NCI-H446 treated with DMSO at 0.1 percent for 48 hours (cell line): ENCODE results near the gene NPC1.
"Not testable (repeated sequence)": the region's sequence is repeated elsewhere in the genome, so short reads cannot be mapped to it uniquely, and the experiment has no call there.

Source experiments
- DNase-seq: peaks from one replicate; lab custom pipeline; 2025; lab: John Stamatoyannopoulos, UW

The NPC1 gene

DNA sequence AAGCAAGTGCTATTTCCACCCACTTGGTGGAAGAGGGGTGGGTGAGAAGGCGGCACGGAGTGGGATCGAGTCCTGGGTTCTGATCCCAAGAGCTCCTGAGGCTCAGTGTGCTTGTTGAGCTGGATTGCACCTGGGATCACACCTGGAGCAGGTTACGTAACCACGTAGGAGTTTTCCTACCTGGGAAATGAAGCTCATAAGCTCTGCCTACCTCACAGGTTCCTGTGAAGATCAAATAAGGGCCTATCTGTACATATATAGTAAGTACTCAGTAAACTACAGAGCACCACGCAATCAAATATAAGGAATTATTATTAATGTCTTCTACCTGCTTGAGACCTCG lies 11.0 kb downstream of the NPC1 start:
- DNase-seq, result no peak

DNA sequence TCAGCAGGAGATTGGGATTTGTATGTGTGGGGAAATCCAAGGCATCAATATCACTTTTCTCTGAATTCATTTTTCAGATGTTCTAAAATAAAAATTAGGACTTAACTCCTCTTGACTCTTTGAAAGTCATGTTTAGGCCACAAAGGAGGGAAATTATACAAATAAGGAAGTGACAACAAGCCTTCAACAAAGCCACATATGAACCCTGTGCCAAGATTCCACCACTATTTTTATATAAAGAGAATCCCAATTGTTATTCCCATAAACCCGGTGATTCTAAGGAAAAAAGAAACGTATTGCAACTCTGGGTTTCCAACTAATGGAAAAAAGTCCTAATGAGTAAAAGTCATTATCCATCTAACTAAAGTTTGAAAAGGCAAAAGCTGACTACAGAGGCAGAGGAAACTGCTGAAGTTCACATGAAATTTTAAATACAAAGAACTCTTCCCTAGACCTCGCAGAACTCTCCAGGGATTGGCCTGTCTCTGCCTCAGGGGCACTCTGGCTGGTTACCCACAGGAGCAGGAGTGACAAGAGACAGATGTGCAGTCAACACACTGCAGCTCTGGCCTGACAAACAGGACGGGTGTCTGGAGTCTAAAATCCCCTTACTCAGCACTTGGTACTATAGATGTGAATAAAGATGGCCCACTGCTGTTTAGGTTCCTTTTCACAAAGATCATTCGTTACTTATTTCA lies 11.5 kb downstream of the NPC1 start:
- no peak for DNase-seq

DNA sequence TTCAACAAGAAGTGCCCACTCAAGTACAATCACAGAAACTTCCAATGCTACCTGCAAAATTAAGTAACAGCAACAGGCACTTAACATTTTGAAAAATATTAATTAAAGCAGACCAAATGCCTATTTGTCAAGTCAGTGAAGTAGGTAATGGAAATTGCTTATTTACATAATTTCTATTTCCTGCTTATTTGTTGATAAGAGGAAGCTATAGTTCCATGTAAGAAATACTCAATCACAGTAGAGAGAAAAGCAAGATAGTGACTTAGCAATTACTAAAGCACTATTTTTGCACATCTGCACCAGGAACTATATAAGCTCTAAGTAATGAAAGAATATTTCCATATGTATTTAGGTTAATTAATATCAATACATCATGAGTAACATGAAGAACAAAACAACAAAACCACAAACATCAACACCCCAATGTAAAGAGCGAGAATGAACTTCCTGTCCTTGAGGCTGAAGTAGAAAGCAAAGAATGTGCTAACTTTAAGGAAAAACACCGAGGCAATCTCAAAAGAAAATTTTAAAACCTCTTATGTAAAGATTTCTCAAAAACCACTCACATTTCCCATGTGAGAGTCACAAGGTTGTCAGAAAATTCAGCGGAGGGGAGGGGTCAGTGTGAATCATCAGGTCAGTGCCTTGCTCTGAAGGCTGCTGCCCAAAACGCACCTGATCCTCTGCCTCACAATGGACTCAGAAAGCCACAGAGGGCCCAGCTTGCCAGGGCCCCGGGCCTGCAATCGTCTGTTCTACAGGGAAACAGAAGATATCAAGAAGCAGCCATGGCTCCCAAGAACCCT lies 12.5 kb downstream of the NPC1 start:
- no peak for DNase-seq

DNA sequence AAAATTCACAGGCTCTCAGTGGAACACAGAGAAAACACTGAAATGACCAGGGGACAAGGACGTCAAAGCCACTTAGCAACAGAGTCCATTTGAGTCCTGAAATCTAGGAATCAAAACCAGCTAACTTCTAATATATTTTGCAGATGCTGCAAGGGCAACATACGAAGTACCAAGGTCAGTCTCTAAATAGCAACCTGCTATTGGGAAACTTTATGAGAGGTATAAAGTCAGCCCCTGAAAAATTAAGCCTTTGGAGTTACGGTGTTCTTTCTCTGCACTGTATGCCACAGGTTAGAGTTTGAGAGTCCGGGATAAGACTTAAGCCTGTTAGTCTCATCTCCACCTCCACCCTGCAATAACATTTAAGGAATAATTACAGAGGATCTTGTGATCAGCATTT lies 13.3 kb downstream of the NPC1 start:
- no peak for DNase-seq

DNA sequence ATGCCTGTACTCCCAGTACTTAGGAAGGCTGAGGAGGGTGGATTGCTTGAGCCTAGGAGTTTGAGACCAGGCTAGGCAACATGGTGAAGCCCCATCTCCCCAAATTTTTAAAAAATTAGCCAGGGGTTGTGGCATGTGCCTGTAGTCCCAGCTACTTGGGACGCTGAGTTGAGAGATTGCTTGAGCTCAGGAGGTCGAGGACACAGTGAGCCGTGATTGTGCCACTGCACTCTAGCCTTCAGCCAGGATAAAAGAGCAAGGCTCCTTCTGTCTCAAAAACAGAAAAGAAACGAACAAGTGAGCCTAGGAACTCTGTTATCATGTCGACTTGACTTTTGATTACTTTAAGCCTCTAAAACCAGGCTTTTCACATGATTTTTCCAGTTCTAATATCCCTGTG lies 13.7 kb downstream of the NPC1 start:
- no peak for DNase-seq

DNA sequence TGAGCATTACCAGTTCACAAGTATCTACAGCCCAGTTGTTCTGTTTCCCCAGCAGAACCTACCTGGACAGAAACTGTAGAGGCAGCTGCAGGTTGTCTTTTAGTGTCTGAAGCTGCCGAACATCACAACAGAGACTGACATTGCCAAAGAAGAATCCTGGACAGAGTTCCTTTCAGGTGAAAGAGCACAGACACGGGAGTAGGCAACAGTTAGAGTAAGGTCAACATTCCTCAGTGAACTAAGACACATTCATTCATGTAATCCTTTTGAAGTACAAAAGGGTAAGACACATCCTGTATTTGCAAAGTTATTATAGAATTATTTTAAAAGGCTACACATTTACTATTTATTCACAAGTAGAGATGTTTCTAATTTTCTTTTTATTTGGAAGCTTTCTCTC lies 14.3 kb downstream of the NPC1 start:
- DNase-seq, result no peak

DNA sequence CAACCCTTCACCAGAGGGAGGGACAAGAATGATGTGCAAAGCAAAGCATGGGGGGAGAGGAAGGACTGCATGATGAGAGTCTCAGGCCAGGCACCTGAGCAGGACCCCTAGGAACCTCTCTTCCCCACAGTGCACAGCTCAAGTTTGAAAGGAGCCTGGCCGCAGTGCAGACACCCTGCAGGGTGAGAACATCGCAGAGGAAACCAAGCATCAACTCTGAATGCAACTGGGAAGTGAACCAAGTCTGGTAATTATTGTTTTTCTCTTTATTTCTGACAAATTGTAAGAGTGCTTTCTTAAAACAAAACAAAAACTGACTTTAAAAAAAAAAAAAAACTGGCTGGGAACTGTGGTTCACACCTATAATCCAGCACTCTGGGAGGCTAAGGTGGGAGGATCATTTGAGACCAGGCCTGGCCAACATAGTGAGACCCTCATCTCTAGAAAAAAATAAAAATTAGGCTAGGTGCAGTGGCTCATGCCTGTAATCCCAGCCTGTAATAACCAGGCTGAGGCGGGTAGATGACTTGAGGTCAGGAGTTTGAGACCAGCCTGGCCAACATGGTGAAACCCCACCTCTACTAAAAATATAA lies 15.3 kb downstream of the NPC1 start:
- no peak for DNase-seq

DNA sequence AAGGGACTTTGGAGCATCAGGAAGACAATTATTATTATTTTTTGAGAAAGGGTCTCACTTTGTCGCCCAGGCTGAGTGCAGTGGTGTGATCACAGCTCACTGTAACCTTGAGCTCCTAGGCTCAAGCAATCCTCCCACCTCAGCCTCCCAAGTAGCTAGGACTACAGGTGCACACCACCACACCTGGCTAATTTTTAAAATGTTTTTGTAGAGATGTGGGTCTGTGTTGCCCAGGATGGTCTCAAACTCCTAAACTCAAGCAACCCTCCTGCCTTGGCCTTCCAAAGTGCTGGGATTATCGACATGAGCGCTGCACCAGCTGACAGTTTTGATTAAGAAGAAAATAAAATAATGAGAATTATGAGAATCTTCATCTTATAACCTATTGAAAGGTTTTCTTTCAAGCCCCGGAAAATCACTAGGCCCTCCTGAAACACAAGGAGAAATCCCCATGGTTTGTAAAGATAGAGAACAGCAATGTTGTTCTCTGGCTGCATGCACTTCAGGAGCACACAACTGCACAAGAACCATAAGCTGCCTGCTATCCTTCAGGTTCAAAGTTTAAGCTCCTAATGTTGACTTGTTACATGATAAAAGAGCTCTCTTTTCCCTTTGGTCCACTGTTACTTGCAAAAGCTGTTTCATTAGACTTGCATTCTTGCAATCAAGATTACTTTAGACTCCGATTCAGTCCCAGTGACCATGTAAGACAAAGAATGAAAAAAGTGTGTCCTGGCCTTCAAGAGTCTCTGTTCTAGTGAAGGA lies 16.8 kb downstream of the NPC1 start:
- DNase-seq, result no peak

DNA sequence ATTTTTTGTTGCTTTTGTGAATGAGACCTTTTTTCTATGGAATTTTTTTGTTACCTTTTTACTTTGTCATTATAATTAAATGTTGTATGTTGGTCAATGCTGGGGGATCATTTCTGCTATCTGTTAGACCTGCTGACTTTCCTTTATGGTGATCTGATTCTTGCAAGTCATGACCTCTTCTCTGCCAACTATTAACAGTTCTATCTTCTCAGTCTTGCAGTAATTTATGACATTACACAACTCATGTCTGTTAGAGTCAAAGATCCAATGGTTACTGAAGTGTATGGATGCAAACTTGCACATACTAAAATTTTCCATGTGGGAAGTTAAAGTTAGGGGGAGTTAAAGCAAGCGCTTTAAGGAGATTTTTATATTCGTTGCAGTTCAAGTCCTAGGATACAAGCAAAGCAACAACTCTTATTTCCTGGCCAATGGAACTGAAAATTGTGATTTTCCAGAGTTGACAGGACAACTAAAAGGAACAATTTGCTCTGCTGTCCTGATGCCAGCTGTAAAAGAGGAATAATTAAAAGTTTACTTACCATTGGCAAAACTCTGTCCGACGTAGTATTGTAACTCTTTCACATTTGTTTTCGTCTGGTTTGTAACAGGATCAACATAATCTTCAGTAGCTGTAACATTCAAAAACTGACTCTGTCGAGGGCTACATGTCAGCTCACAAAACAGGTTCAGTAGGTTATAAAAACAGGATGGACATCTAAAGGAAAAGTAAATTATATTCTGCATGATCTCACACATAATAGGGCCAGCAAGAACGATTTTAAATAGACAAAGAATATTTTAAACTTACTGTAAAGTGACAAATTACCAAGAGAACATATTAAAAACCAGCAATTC lies 17.8 kb downstream of the NPC1 start:
- DNase-seq, result no peak

DNA sequence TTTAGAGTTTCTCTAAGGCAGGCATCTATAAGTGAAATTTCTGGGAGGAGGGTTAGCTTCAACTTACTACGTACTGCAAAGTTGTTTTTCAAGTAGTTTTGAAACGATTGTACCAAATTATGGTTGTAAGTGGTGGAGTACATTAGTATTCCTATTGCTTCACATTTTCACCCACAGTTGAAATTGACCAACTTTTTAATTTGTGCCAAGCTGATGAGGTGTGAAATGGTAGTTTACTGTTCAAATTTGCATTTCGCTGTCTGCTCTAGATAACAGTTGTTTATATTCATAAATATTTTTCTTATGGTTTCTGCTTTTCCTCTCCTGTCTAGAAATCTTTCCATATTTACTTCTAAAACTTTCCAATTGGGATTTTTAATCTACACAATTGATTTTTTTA lies 18.6 kb downstream of the NPC1 start:
- DNase-seq, result no peak

DNA sequence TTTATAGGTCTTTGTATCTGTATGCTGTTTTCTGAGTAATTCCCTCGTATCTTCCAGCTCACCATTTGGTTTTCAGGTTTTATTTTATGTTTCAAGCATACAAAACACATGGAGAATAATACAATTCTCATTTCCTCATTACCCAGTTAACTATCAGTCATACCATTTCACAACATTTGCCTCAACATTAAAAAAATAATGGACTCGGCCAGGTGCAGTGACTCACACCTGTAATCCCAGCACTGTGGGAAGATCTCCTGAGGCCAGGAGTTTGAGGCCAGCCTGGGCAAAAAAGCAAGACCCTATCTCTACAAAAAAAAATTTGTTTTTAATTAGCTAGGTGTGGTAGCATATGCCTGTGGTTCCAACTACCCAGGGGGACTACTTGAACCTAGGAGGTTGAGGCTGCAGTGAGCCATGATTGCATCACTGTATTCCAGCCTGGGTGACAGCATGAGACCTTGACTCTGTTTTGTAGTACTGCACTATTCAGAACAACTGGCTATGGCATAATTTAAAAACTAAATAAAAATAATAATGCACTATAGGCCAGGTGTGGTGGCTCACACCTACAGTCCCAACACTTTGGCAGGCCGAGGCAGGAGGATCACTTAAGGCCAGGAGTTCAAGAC lies 20.3 kb downstream of the NPC1 start:
- DNase-seq, result no peak

DNA sequence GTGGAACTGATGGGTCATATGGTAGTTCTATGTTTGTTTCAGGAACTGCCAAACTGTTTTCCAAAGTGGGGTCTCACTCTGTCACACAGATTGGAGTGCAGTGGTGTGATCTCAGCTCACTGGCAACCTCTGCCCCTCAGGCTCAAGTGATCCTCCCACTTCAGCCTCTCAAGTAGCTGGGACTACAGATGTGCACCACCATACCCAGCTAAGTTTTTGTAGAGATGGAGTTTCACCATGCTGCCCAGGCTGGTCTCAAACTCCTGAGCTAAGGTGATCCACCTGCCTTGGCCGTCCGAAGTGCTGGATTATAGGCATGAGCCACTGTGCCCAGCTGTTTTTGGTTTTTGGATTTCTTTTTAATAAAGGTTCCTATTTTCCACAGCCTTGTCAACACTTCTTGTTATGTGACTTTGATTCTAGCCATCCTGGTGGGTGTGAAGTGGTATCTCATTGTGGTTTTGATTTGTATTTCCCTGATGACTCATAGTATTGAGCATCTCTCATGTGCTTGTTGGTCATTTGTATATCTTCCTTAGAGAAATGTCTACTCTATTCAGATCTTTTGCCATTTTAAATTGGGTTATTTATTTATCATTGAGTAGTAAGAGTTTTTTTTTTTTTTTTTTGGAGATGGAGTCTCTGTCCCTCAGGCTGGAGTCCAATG lies 22.8 kb downstream of the NPC1 start:
- no peak for DNase-seq

DNA sequence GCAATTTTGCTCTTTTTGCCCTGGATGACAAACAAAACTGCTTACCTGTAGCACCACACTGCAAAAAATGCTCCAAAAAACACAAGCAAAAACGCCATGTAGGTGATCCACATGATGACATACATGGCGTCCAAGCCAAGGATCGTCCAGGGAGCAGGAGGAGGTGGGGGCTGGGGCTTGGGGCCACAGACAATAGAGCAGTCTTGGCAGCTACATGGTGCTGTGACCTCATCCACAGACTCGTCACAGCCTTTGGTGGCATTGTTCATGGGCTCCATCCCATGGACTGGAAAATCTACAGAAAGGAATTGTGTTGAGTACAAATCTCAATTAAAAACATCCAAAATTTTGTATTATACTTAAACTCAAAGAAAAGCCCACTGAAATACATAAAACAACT lies 26.1 kb downstream of the NPC1 start:
- DNase-seq, result no peak

DNA sequence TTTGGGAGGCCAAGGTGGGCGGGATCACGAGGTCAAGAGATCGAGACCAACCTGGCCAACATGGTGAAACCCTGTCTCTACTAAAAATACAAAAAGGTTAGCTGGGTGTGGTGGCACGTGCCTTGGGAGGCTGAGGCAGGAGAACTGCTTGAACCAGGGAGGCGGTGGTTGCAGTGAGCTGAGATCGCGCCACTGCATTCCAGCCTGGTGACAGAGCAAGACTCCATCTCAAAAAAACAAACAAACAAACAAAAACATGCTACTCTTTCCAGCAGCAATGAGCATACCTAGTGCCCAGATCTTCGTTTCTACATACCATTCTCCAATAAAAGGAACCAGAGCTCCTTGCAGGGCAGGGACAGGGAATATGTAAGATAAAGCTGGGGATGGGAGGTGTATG lies 28.8 kb downstream of the NPC1 start:
- DNase-seq, result not testable (repeated sequence)

DNA sequence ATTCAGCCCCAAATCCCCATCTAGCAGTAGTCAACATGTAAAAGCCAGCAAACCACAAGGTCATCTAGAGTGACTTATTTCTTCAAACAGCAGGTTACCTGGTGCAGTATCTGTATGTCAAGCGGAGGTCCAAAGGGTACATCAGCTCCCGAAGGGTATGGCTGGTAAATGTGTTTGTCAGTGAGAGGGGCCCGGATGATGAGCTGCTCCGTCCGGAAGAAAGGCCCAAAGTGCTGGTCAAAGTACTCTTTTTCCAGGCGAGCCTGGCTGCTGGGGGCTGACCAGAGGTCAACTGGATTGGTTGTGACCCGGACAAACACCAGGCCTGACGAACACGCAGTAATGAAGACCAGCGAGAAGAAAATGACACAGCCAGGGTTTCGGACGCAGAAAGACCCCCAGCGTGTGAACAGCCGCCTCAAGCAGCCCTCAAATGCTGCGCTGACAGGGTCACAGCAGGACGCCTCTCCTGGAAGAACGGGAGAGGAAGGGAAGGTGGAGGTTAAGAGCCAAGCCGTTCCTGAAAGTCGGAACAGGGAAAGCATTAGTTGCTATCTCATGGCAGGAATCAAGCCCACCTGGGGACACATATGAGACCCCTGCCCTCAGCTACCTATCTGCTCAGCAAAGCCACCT lies 30.0 kb downstream of the NPC1 start:
- no peak for DNase-seq

DNA sequence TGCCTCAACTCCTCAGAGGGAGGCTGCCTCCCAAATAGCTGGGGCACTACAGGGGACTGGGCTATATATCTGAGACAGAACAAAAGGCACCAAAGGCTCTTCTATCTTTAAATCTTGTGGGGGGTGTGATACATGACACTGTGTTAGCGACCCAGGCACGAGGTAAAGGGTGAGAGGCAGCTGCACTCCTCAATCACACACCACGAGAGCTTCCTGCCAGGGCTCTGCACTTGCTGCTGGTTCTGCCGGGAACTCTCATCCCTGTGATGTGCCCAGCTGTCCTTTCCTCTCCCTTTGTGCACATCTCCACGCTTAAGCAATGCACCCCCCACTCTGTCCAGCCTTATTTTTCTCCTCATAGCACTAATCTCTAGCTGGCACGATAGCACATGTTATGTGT lies 32.4 kb downstream of the NPC1 start:
- no peak for DNase-seq

DNA sequence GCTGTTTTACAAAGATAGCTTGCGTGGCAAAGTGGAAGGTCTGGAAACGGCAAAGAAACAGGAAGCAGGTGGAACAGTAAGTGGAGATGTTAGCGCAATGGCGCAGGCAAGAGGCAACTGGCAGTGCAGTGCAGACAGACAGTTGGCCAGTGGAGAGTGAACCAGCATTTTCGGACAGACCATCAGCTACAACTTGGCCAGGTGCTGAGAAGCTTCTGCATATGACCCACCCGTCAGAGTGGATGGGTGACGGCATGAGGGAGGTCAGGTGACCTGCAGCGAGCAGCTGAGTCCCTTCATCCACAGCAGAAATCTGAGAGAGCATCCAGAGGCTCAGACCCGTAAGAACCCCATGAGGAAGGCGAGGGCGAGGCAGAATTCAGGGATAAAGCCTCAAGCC lies 33.8 kb downstream of the NPC1 start:
- DNase-seq, result no peak

DNA sequence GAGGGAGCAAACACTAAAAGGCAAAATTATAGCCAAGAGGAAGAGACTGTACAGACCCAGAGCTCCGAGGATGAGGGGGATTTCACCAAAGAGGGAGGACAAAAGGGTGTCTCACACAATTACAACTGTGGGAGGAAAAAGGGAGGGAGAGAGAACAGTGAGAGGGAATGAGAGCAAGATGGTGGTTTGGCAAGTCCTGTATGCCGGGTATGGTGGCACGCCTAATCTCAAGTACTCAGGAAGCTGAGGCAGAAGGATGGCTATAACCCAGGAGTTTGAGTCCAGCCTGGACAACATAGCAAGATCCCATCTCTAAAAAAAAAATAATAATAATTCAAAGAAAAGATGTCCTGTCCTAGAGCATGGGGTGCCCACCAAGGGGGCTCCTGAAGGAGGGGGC lies 34.3 kb downstream of the NPC1 start:
- DNase-seq, result no peak

DNA sequence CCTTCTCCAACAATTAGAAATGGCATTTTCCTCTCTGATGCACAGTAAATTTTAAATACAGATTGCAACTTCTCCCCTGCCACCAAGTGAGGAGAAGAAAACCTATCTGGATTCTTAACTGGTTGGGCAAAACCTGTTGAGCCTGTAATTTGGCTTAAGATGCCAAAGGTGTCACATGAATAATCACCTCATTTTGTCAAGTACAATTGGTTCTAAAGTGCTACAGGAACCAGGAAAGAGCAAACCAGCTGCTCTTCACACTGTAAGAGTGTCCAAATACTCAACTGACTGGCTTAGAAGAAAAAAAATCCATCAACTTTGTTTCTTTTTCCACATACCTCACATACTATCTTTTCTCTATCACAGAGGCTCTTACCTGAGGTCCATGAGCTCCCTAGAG lies 35.4 kb downstream of the NPC1 start:
- no peak for DNase-seq

DNA sequence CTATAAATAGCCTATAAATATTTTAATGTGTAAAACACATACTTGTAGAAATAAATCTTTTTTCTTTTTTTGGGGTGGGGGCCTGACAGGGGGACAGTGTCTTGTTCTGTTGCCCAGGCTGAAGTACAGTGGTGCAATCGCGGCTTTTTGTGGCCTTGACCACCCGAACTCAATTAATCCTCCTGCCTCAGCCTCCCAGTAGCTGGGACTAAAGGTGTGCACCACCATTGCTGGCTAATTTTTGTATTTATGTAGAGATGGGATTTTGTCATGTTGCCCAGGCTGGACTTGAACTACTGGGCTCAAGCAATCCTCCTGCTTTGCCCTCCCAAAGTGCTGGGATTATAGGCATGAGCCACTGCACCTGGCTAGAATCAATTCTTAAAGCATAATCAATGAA lies 37.6 kb downstream of the NPC1 start:
- DNase-seq, result no peak
